ENCODE results near the gene PSMG4. TPM values are rescaled to one million over a fixed set of nuclear protein-coding genes. Genes with fewer than 3 reads are reported as not detected.

Gene PSMG4
- total and polyA plus RNA-seq, 2 of the 8 experiments (the other 6 are each of a cell fraction or from before 2014, with no cell fraction given) = 40.6 to 113 TPM

GRCh38 chr6:3209114-3210023 lies 49.4 kb upstream of the PSMG4 start (continued):
- TF ChIP-seq TAF1 (IDR thresholded peaks at IDR 0.05; ENCODE audit: low read depth, low read length) (peak; percentile 54), JUND (IDR thresholded peaks at IDR 0.05; ENCODE audit: low read length) (peak; percentile 82; the same call in 1 of the 2 replicates), RNF2 (IDR thresholded peaks at IDR 0.05; ENCODE audit: borderline replicate concordance, low read depth, low read length, missing control alignments, poor library complexity, severe bottlenecking) (no peak), CBX5 (IDR thresholded peaks at IDR 0.05; ENCODE audit: low read depth, low read length) (no peak), KDM4A (IDR thresholded peaks at IDR 0.05; ENCODE audit: low read depth, low read length, severe bottlenecking) (no peak), TAF7 (optimal IDR thresholded peaks at IDR 0.05; ENCODE audit: borderline replicate concordance, low read depth, low read length) (no peak), JUN (IDR thresholded peaks at IDR 0.05; ENCODE audit: low read depth, low read length) (no peak), CREB1 (IDR thresholded peaks at IDR 0.05) (no peak), SIRT6 (IDR thresholded peaks at IDR 0.05; ENCODE audit: low read length) (no peak), CHD7 (IDR thresholded peaks at IDR 0.05; ENCODE audit: insufficient replicate concordance, low read length) (no peak)

Measured in H1 (cell line).